Panc1 (cell line): ENCODE measurements around the gene MLH3. TPM values are rescaled to one million over a fixed set of nuclear protein-coding genes. Genes with fewer than 3 reads are reported as not detected.

Source experiments
- ATAC-seq: fragments of 200-7000 bp; cut with Tn5 transposase; 2 replicates; pipeline ENCODE4 v1.9.1; 2020; ENCODE audit warnings: mild to moderate bottlenecking, moderate library complexity
- BruUV-seq: library from RNA; stranded (reverse); fragments of 400-500 nt; replicated peaks from 2 replicates; lab custom pipeline; 2021; lab: Mats Ljungman, UMichigan
- CTCF ChIA-PET: fragments of 300-600 bp; sonication (Branson Sonifier 250); formaldehyde crosslinking; loops from one replicate; lab custom pipeline; 2022; ENCODE audit warnings: antibody characterized with exemption; lab: Charles Lee
- POLR2A ChIA-PET: fragments of 300-600 bp; sonication (Branson Sonifier 250); formaldehyde crosslinking; loops from one replicate; lab custom pipeline; 2022; ENCODE audit warnings: antibody characterized with exemption; lab: Charles Lee
- DNase-seq: peaks from one replicate; pipeline ENCODE4 v3.0.0-alpha.2; 2010; ENCODE audit warnings: low read depth, low spot score
- H3K27ac ChIP-seq: 2 replicates; pipeline ENCODE4 v1.5.1; 2011; ENCODE audit warnings: mild to moderate bottlenecking, low read length, inconsistent platforms
- H3K27me3 ChIP-seq: fragments of 200-500 bp; sonication (Bioruptor generic); 2 replicates; pipeline ENCODE4 v1.6.0; 2014; ENCODE audit warnings: low read length, inconsistent platforms; ENCODE audit not compliant: control insufficient read depth, insufficient read depth
- H3K36me3 ChIP-seq: fragments of 200-500 bp; sonication (Bioruptor generic); 2 replicates; pipeline ENCODE4 v1.5.1; 2014; ENCODE audit warnings: inconsistent platforms, mild to moderate bottlenecking, low read length, moderate library complexity; ENCODE audit not compliant: control insufficient read depth, insufficient read depth
- H3K4me1 ChIP-seq: 2 replicates; pipeline ENCODE4 v1.5.1; 2011; ENCODE audit warnings: inconsistent platforms, mild to moderate bottlenecking, low read length, moderate library complexity; ENCODE audit not compliant: control insufficient read depth, insufficient read depth
- H3K4me3 ChIP-seq, 2 experiments: 2 replicates each; pipeline ENCODE4 v1.5.1; 2011 to 2012; ENCODE audit warnings: low read depth in 2 of 2, low read length in 2 of 2, mild to moderate bottlenecking in 2 of 2, inconsistent platforms in 1 of 2, moderate library complexity in 1 of 2
- H3K9me3 ChIP-seq: fragments of 200-500 bp; sonication (Bioruptor generic); 2 replicates; pipeline ENCODE4 v1.5.1; 2014; ENCODE audit warnings: low read depth, mild to moderate bottlenecking, inconsistent platforms, low read length, moderate library complexity; ENCODE audit not compliant: control insufficient read depth, insufficient read depth
- POLR2AphosphoS5 ChIP-seq: IDR thresholded peaks from 2 replicates; pipeline ENCODE4 v1.6.1; 2012; ENCODE audit warnings: mild to moderate bottlenecking, low read depth, low read length, moderate library complexity
- SIN3A ChIP-seq: IDR thresholded peaks from 2 replicates; pipeline ENCODE4 v1.6.1; 2012; ENCODE audit warnings: low read depth, mild to moderate bottlenecking, low read length, moderate library complexity, borderline replicate concordance; ENCODE audit not compliant: insufficient read depth
- TCF7L2 ChIP-seq: IDR thresholded peaks from 2 replicates; pipeline ENCODE4 v1.6.1; 2011; ENCODE audit warnings: mild to moderate bottlenecking, low read depth, low read length, inconsistent platforms
- in situ Hi-C: cut with HindIII; loops from 2 replicates; pipeline ENCODE4 v1.10.0; 2016; ENCODE audit warnings: low sequenced_read_pairs, low pct_unique_long_range_greater_than_20kb
- intact Hi-C: fragments of 100-400 bp; cut with micrococcal nuclease; formaldehyde crosslinking; loops from one replicate; pipeline ENCODE4 v1.10.0; 2022; ENCODE audit not compliant: unreplicated experiment
- total RNA-seq: library from RNA; stranded (reverse); gene quantifications from one replicate; pipeline ENCODE4 v1.2.1, GENCODE V29; 2021; ENCODE audit not compliant: unreplicated experiment
- TF ChIP-seq, protein P1 (sequence below): fragments of 450-650 bp; IDR thresholded peaks from 2 replicates; pipeline ENCODE4 v1.5.1; 2017; ENCODE audit warnings: mild to moderate bottlenecking
- TF ChIP-seq, protein P2 (sequence below), 2 experiments: IDR thresholded peaks; 2 replicates each; pipeline ENCODE4 v1.6.1; 2011 to 2012; ENCODE audit warnings: low read depth in 2 of 2, control low read depth in 1 of 2, low read length in 1 of 2, mild to moderate bottlenecking in 1 of 2, moderate library complexity in 1 of 2; ENCODE audit not compliant: insufficient read depth in 1 of 2

Gene MLH3
- total RNA-seq, 1 experiment from 2014 or later: 17.0 TPM

DNA sequence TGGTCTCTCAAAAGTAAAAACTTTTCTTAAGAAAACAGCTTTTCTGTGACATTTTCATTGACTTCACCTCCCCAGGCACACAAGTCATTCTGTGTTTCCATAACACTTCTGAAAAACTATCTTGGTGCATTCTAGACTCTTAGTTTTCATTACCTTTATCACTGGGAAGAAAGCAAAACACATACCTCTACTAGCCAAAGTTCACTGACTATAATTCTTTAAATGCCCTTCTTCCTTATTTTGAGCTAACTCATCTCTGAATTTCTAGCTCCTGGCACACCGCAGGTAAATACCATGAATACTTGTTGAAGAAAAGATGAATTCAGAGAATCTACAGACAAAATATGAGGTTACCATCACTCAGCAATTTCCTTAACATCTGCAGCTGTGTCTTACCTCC, 21.1 kb downstream of the MLH3 start:
- Histone ChIP-seq H3K4me1 (no peaks in the 10 kb centered on the region), H3K4me3 (no peak overlapping the region), H3K27ac (no peak overlapping the region), H3K9me3 (no peaks in the 10 kb centered on the region), H3K27me3 (no peaks in the 10 kb centered on the region), H3K36me3 (peaks cover 10% of the 10 kb centered on the region)
- ChIA-PET CTCF (no interaction called here), POLR2A (no interaction called here)
- DNase-seq (no peak), ATAC-seq (no peak)
- in situ Hi-C loops: no loop called here
- TF ChIP-seq POLR2AphosphoS5 (no peak), SIN3A (no peak)
- TF ChIP-seq, protein P1, sequence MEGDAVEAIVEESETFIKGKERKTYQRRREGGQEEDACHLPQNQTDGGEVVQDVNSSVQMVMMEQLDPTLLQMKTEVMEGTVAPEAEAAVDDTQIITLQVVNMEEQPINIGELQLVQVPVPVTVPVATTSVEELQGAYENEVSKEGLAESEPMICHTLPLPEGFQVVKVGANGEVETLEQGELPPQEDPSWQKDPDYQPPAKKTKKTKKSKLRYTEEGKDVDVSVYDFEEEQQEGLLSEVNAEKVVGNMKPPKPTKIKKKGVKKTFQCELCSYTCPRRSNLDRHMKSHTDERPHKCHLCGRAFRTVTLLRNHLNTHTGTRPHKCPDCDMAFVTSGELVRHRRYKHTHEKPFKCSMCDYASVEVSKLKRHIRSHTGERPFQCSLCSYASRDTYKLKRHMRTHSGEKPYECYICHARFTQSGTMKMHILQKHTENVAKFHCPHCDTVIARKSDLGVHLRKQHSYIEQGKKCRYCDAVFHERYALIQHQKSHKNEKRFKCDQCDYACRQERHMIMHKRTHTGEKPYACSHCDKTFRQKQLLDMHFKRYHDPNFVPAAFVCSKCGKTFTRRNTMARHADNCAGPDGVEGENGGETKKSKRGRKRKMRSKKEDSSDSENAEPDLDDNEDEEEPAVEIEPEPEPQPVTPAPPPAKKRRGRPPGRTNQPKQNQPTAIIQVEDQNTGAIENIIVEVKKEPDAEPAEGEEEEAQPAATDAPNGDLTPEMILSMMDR: no peak
- intact Hi-C loops: no loop called here
- no TSS peak for BruUV-seq

DNA sequence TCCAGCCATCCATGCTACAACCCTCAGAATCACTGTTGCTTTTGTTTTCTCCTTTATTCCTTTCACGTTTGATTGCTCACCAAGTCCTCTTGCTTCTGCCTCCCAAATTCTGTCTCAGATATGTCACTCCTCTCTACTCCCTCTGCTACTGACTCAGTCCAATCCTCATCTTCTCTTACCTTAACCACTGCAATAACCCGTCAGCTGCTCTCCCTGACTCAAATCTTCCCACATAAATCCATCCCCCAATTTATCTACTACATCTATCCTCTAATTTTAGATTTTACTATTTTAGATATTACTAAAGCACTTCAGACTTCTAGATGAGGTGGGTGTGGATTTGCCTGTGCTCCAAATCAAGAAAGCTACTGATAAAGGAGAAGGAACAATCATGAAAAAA, 25.4 kb downstream of the MLH3 start:
- POLR2A ChIA-PET: no interaction called here
- CTCF ChIA-PET: no interaction called here
- ATAC-seq (no peak), DNase-seq (no peak)
- TF ChIP-seq, protein P1: no peak
- TF ChIP-seq TCF7L2 (no peak), POLR2AphosphoS5 (no peak), SIN3A (no peak)
- TF ChIP-seq, protein P2, sequence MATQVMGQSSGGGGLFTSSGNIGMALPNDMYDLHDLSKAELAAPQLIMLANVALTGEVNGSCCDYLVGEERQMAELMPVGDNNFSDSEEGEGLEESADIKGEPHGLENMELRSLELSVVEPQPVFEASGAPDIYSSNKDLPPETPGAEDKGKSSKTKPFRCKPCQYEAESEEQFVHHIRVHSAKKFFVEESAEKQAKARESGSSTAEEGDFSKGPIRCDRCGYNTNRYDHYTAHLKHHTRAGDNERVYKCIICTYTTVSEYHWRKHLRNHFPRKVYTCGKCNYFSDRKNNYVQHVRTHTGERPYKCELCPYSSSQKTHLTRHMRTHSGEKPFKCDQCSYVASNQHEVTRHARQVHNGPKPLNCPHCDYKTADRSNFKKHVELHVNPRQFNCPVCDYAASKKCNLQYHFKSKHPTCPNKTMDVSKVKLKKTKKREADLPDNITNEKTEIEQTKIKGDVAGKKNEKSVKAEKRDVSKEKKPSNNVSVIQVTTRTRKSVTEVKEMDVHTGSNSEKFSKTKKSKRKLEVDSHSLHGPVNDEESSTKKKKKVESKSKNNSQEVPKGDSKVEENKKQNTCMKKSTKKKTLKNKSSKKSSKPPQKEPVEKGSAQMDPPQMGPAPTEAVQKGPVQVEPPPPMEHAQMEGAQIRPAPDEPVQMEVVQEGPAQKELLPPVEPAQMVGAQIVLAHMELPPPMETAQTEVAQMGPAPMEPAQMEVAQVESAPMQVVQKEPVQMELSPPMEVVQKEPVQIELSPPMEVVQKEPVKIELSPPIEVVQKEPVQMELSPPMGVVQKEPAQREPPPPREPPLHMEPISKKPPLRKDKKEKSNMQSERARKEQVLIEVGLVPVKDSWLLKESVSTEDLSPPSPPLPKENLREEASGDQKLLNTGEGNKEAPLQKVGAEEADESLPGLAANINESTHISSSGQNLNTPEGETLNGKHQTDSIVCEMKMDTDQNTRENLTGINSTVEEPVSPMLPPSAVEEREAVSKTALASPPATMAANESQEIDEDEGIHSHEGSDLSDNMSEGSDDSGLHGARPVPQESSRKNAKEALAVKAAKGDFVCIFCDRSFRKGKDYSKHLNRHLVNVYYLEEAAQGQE (IDR thresholded peaks at IDR 0.05; ENCODE audit: insufficient read depth in 1 of 2, low read depth in 2 of 2, low read length in 1 of 2): no peak
- Histone ChIP-seq H3K4me1 (no peaks in the 10 kb centered on the region), H3K4me3 (no peak overlapping the region), H3K27me3 (no peaks in the 10 kb centered on the region), H3K36me3 (peaks cover 4% of the 10 kb centered on the region), H3K27ac (no peak overlapping the region), H3K9me3 (no peaks in the 10 kb centered on the region)
- in situ Hi-C loops (no loop called here), intact Hi-C loops (no loop called here)
- no TSS peak for BruUV-seq
